Amygdala (tissue), 56 donors: ENCODE data around the gene SUN1.
A peak's percentile ranks its signal among the peaks of the same experiment; 100 is the strongest.
"Not testable (repeated sequence)": the region's sequence is repeated elsewhere in the genome, so short reads cannot be mapped to it uniquely, and the experiment has no call there.

Source experiments
- DNase-seq, 56 donors: peaks; one replicate each; lab custom pipeline; 2025; lab: John Stamatoyannopoulos, UW

Gene SUN1

GRCh38 chr7:832167-832967 lies at the start of gene SUN1:
Gene SUN1, plus strand, starts transcription at chr7:832476. Its CDS starts 49 bp downstream, at chr7:832525.
- no peak for DNase-seq

GRCh38 chr7:782718-783449 lies 49.4 kb upstream of the SUN1 start:
- no peak for DNase-seq

GRCh38 chr7:783556-784490 lies 48.5 kb upstream of the SUN1 start:
- no peak for DNase-seq

- DNase-seq: no peak
Measured at GRCh38 chr7:784971-785370, 47.3 kb upstream of the SUN1 start.

- no peak for DNase-seq
Measured at GRCh38 chr7:785416-785815, 46.9 kb upstream of the SUN1 start.

- peak in 27 of 56 donors; percentile 6 to 68 (median 33) for DNase-seq
Measured at GRCh38 chr7:786472-787255, 45.6 kb upstream of the SUN1 start.

- DNase-seq: no peak
Measured at GRCh38 chr7:787332-788240, 44.7 kb upstream of the SUN1 start.

GRCh38 chr7:791519-791918 lies 40.8 kb upstream of the SUN1 start:
- DNase-seq: peak in 2 of 56 donors; percentile 20 to 29

GRCh38 chr7:794207-794606 lies 38.1 kb upstream of the SUN1 start:
- DNase-seq: no peak

- no peak for DNase-seq
Measured at GRCh38 chr7:794671-795329, 37.5 kb upstream of the SUN1 start.

- DNase-seq: not testable (repeated sequence)
Measured at GRCh38 chr7:796434-797169, 35.7 kb upstream of the SUN1 start.

GRCh38 chr7:798921-799470 lies 33.3 kb upstream of the SUN1 start:
- no peak for DNase-seq

GRCh38 chr7:800692-801091 lies 31.6 kb upstream of the SUN1 start:
- no peak for DNase-seq

GRCh38 chr7:801351-801750 lies 30.9 kb upstream of the SUN1 start:
- DNase-seq: not testable (repeated sequence)

GRCh38 chr7:801940-802381 lies 30.3 kb upstream of the SUN1 start:
- peak in 8 of 56 donors; percentile 18 to 70 (median 40) for DNase-seq

GRCh38 chr7:802500-803242 lies 29.6 kb upstream of the SUN1 start:
- DNase-seq: no peak
